ENCODE measurements around the gene LYPD6. TPM values are rescaled to one million over a fixed set of nuclear protein-coding genes. Genes with fewer than 3 reads are reported as not detected.

Gene LYPD6
- total RNA-seq, 2 experiments from 2014 or later, result not detected

GRCh38 chr2:149370061-149370775, 39.8 kb downstream of the LYPD6 start:
- H3K4me3 Mint-ChIP-seq, result no peak overlapping the region
- no peaks in the 10 kb centered on the region for H3K4me1 Mint-ChIP-seq
- H3K27me3 Mint-ChIP-seq, result peaks cover 27% of the 10 kb centered on the region
- H3K27ac Mint-ChIP-seq, result no peak overlapping the region
- no peaks in the 10 kb centered on the region for H3K36me3 Mint-ChIP-seq
- no peak for DNase-seq
- no peaks in the 10 kb centered on the region for H3K9me3 Mint-ChIP-seq

GRCh38 chr2:149371476-149371875, 41.1 kb downstream of the LYPD6 start:
- no peaks in the 10 kb centered on the region for H3K36me3 Mint-ChIP-seq
- peaks cover 33% of the 10 kb centered on the region for H3K27me3 Mint-ChIP-seq
- no peak overlapping the region for H3K4me3 Mint-ChIP-seq

DNA sequence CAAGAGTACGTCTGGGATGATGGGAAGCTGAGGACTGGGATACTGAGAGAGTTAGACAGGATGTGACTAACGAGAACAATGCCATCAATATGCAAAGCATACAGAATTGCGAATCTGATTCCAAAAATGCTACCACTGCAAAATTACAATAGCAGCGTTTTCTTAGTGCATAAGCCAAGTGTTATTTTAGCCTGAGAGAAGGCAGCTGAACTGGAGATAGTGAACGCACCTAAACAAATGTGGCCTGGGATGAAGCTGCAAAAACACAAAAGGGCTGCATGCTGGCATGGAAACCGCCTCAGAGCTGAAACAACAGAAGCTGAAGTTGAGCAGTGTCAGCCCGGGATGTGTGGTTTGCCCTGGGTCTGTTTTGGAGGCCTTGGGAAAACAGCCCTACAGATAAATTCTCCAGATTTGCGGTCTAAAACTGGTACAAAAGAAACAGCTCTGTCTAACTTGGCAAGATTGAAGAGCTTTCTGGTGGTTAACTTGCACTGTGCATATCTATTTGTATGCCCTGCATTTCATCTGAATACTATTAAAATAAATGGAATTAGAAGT, 45.5 kb downstream of the LYPD6 start:
- Mint-ChIP-seq H3K4me1 (no peaks in the 10 kb centered on the region), H3K27me3 (peaks cover 13% of the 10 kb centered on the region), H3K27ac (no peak overlapping the region), H3K4me3 (no peak overlapping the region), H3K9me3 (no peaks in the 10 kb centered on the region), H3K36me3 (no peaks in the 10 kb centered on the region)
- DNase-seq, result no peak

More at GRCh38 chr2:149371476-149371875, 41.1 kb downstream of the LYPD6 start:
- Mint-ChIP-seq H3K4me1 (no peaks in the 10 kb centered on the region), H3K9me3 (no peaks in the 10 kb centered on the region), H3K27ac (no peak overlapping the region)
- DNase-seq, result no peak

DNA sequence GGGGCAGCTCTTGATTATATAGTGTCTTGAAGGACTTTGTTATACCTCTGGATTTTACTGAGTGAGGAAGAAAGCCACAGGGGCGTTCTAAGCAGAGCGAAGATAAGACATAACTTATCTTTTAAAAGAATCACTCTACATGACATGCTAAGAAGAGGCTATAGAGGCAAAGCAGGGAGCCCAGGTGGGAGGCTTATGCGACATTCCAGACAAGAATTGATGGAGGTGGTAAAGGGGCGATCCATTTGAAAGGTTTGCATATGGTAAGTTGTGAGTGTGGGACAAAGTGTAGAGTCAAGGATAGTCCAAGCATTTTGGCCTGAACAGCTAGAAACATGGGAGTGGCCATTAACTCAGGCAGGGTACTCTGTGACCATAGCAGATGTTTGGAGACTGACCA, 49.8 kb downstream of the LYPD6 start:
- H3K4me1 Mint-ChIP-seq, result no peaks in the 10 kb centered on the region
- no peak overlapping the region for H3K27ac Mint-ChIP-seq
- no peaks in the 10 kb centered on the region for H3K9me3 Mint-ChIP-seq
- no peak overlapping the region for H3K4me3 Mint-ChIP-seq
- H3K36me3 Mint-ChIP-seq, result no peaks in the 10 kb centered on the region
- no peak for DNase-seq
- peaks cover 10% of the 10 kb centered on the region for H3K27me3 Mint-ChIP-seq

- Mint-ChIP-seq H3K27ac (no peak overlapping the region), H3K27me3 (peaks cover 9% of the 10 kb centered on the region), H3K4me3 (no peak overlapping the region), H3K4me1 (no peaks in the 10 kb centered on the region), H3K36me3 (no peaks in the 10 kb centered on the region), H3K9me3 (no peaks in the 10 kb centered on the region)
- no peak for DNase-seq
Observed at GRCh38 chr2:149383340-149383739, 53.0 kb downstream of the LYPD6 start.

DNA sequence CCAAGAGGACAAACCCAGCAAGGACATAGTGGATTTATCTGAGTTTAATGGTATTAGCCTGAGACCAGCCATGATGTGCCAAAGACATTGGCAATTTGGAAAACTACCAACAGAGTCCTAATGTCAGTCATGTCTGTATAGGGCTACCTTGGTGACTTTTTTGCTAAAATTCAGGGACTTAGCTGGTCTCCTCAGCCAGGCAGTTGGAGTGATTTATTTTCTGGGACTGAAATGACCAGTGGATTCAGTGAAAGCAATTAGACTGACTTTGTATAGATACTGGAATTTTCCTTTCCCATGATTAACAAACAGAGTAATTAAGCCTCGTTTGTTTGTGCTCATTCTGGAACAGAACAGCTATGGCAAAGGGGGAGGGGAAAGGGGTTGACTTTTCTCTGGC, 55.0 kb downstream of the LYPD6 start:
- Mint-ChIP-seq H3K9me3 (no peaks in the 10 kb centered on the region), H3K4me1 (no peaks in the 10 kb centered on the region)

GRCh38 chr2:149387411-149387810, 57.0 kb downstream of the LYPD6 start:
- no peak for DNase-seq
- H3K4me1 Mint-ChIP-seq, result no peaks in the 10 kb centered on the region
- no peak overlapping the region for H3K4me3 Mint-ChIP-seq
- H3K36me3 Mint-ChIP-seq, result no peaks in the 10 kb centered on the region
- H3K27ac Mint-ChIP-seq, result no peak overlapping the region
- no peaks in the 10 kb centered on the region for H3K9me3 Mint-ChIP-seq
- H3K27me3 Mint-ChIP-seq, result peaks cover 9% of the 10 kb centered on the region

More for the DNA sequence above, 55.0 kb downstream of the LYPD6 start:
- H3K4me3 Mint-ChIP-seq, result no peak overlapping the region
- no peaks in the 10 kb centered on the region for H3K36me3 Mint-ChIP-seq
- peaks cover 9% of the 10 kb centered on the region for H3K27me3 Mint-ChIP-seq
- H3K27ac Mint-ChIP-seq, result no peak overlapping the region
- no peak for DNase-seq

- no peaks in the 10 kb centered on the region for H3K9me3 Mint-ChIP-seq
- no peak for DNase-seq
- peaks cover 9% of the 10 kb centered on the region for H3K27me3 Mint-ChIP-seq
- no peaks in the 10 kb centered on the region for H3K36me3 Mint-ChIP-seq
- no peak overlapping the region for H3K27ac Mint-ChIP-seq
- no peaks in the 10 kb centered on the region for H3K4me1 Mint-ChIP-seq
- H3K4me3 Mint-ChIP-seq, result no peak overlapping the region
Observed at GRCh38 chr2:149388120-149388816, 57.9 kb downstream of the LYPD6 start.

- Mint-ChIP-seq H3K27me3 (peaks cover 9% of the 10 kb centered on the region), H3K27ac (no peak overlapping the region), H3K9me3 (no peaks in the 10 kb centered on the region), H3K4me1 (no peaks in the 10 kb centered on the region), H3K36me3 (no peaks in the 10 kb centered on the region), H3K4me3 (no peak overlapping the region)
- no peak for DNase-seq
Observed at GRCh38 chr2:149389506-149390167, 59.2 kb downstream of the LYPD6 start.

GRCh38 chr2:149393614-149394013, 63.2 kb downstream of the LYPD6 start:
- H3K36me3 Mint-ChIP-seq, result no peaks in the 10 kb centered on the region
- H3K4me3 Mint-ChIP-seq, result no peak overlapping the region
- DNase-seq, result no peak
- H3K27ac Mint-ChIP-seq, result no peak overlapping the region
- H3K27me3 Mint-ChIP-seq, result peaks cover 23% of the 10 kb centered on the region
- H3K9me3 Mint-ChIP-seq, result no peaks in the 10 kb centered on the region
- no peaks in the 10 kb centered on the region for H3K4me1 Mint-ChIP-seq

DNA sequence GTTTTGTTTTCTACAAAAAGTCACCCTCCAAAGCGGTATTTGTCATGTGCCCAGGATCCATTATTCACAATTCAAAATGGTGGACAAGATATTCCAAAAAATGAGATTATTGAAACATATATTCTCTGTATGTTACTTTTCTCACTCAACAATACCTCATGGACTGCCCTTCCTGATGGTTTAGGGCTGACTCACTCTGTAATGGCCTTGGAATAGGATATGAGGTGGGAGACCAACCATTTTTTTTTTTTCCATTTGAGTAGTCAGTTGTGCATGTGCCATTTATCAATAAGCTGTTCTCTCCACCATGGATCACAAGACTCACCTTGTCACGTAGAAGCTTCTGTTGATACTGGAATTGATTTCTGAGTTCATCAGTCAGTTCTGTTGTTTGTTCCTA, 64.5 kb downstream of the LYPD6 start:
- Mint-ChIP-seq H3K36me3 (no peaks in the 10 kb centered on the region), H3K4me3 (no peak overlapping the region), H3K27ac (no peak overlapping the region), H3K9me3 (no peaks in the 10 kb centered on the region), H3K27me3 (peaks cover 23% of the 10 kb centered on the region), H3K4me1 (no peaks in the 10 kb centered on the region)
- no peak for DNase-seq

DNA sequence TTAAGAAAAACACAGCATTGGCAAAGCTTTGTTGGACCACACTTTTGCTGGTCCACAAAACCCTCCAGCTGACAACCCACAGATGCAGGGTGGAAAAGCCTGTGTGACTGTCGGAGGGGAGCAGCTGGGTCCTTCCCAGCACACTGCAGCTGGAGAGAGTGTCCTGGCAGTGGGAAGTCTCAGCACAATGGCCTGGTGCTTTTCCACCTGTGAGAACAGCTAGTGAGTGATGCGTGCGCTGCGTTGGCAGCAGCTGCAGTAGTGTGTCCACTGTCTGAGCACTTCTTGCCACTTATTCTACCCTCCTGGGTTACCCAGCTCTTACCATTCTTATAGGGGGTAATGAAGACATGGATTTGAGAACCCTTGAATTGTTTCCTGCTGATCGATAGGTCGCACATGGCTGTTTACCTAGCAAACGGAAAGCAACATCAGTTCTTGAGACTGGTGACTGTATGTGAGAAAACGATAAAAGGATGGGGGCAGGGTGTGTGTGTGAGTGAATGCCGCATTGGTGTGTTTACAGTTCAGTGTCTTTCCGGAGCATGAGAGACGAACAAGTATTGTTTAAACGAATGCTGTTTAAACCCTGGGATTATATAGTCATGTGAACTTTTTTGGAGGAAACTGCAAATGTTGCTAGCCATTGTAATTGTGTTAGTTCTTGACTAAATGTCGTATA, 69.7 kb downstream of the LYPD6 start:
- Mint-ChIP-seq H3K4me1 (no peaks in the 10 kb centered on the region), H3K9me3 (no peaks in the 10 kb centered on the region), H3K27me3 (peaks cover 23% of the 10 kb centered on the region), H3K27ac (no peak overlapping the region), H3K36me3 (no peaks in the 10 kb centered on the region), H3K4me3 (no peak overlapping the region)
- no peak for DNase-seq

- no peak overlapping the region for H3K27ac Mint-ChIP-seq
- no peaks in the 10 kb centered on the region for H3K36me3 Mint-ChIP-seq
- no peak overlapping the region for H3K4me3 Mint-ChIP-seq
- peaks cover 2% of the 10 kb centered on the region for H3K9me3 Mint-ChIP-seq
- H3K27me3 Mint-ChIP-seq, result peaks cover 23% of the 10 kb centered on the region
- DNase-seq, result no peak
- no peaks in the 10 kb centered on the region for H3K4me1 Mint-ChIP-seq
Observed at GRCh38 chr2:149400997-149401396, 70.6 kb downstream of the LYPD6 start.

- Mint-ChIP-seq H3K27me3 (peaks cover 12% of the 10 kb centered on the region), H3K4me3 (no peak overlapping the region), H3K9me3 (peaks cover 7% of the 10 kb centered on the region), H3K4me1 (no peaks in the 10 kb centered on the region), H3K27ac (no peak overlapping the region), H3K36me3 (peaks cover 3% of the 10 kb centered on the region)
- DNase-seq, result no peak
Observed at GRCh38 chr2:149409506-149409905, 79.1 kb downstream of the LYPD6 start.
